Right renal pelvis (tissue), 4 donors: ENCODE data around the gene FAAP100. TPM values are rescaled to one million over a fixed set of nuclear protein-coding genes. Genes with fewer than 3 reads are reported as not detected.

ENCODE experiments used
- DNase-seq, 4 donors: peaks; one replicate each; pipeline ENCODE4 v3.0.0-alpha.2; 2013; ENCODE audit warnings: low read depth in 4 of 4, low spot score in 3 of 4, missing footprints in 1 of 4
- polyA plus RNA-seq, 4 donors: library from polyadenylated mRNA; unstranded; fragments of 120-200 nt; gene quantifications; one replicate each; pipeline ENCODE4 v1.2.1, GENCODE V29; 2013; ENCODE audit not compliant: insufficient read length in 4 of 4

Gene FAAP100
- polyA plus RNA-seq, 4 donors: 23.5 to 31.1 (median 25.0) TPM

DNA sequence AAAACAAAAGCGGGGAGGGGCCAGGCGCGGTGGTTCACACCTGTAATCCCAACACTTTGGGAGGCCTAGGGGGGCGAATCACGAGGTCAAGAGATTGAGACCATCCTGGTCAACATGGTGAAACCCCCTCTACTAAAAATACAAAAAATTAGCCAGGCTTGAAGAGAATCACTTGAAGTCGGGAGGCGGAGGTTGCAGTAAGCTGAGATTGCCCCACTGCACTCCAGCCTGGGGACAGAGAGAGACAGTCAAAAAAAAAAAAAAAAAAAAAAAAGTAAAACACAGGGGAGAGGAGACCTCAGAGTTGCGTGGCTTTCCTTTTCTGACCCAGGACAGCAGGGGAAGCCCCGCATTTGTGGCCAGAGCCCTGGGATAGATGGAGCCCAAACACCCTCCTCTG is 59.4 kb downstream of the FAAP100 start:
- DNase-seq: no peak

DNA sequence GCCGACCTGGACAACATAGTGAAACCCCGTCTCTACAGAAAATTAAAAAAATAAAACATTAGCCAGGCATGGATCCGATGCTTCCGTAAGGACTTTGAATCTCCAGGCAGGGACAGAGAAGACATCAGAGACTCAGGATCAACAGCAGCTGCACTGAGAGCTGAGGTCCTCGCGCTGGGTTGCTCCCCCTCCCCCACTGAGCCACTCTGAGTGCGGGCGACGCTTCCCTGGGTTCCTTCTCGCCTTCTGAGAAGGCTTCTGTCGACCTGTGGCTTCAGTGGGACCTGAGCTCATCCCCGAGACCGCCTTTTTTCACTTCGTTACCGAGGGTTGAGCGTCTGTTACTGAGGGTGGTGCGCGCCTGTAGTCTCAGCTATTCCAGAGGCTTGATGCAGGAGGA is 60.0 kb downstream of the FAAP100 start:
- no peak for DNase-seq

DNA sequence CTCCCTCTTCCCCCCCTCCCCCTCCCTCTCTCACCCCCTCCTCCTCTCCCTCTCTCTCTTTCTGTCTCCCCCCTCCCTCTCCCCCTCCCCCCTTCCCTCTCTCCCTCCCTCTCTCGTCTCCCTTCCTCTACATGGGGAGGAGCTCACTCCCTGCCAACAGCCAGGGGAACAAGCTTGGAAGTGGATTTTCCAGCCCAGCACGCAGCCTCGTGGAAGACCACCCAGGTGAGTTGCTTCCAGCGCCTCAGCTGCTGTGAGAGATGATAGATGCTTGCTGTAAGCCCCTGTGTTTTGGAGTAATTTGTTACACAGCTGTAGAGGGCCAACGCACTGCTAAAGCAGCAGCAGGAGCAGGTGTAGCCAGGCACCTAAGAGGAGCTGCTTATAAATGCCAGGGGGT is 60.4 kb downstream of the FAAP100 start:
- DNase-seq: no peak

DNA sequence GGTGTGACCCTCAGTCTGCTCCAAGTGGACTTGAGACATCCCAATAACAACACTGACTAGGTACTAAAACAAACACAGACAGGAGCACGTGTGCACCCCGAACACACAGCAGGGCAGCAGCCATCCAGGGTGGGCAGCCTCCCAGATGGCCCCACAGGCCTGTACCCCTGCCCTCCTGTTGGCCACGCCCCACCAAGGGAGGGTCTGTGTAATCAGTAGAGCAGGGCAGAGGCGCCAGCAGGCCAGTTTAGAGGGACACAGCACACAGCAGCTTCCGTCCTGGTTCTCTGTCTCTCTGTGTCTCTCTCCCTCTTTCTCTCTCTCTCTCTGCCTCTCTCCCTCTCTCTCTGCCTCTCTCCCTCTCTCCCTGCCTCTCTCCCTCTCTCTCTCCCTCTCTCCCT is 61.0 kb downstream of the FAAP100 start:
- DNase-seq: no peak

DNA sequence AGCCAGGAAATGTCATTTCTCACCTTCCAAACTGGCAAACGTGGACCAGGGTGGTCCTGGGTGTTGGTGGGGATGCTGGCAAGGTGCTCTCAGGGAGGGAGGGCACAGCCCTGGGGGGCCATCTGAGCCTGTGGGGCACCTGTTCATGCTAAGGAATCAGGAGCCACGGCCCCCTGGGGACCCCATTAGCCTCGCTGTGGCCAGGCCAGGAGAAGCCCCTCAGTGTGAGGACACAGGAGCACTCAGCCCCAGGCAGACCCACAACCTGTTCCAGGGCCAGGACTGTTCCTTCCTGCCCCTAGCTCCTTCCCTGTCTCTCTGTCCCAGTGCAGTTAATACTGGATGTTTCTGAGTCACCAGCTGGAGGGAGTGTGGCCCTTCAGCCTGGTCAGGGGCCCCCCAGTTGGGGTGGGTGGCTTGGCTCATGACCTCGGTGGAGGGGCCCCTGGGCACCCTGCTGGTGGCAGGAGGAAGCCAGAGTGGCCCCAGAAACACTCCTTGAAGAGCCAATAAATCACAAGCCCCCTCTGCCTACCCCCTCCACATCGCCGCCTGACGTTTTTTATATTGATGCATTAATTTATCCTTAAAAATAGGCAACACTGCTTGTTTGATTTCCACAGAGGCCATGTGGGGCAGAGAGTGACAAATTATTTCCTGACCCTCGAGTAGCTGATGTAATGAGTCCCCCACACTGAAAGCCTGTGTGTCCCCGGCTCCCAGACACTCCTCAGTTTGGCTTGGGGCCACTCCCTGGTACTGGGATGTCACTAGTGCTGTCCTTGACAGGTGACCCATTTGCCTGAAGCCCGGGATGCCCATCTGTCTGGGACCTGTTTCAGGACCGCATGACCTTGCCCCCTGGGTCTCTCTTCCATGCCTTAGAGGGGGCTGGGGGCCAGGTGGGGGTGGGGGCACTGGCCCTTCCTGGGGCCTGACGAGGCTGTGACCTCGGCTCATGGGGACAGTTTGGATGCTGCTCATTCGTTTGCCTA is 61.9 kb downstream of the FAAP100 start:
- DNase-seq: no peak

Other genes with a start within 250 kb of the FAAP100 start
- 10 to 100 TPM; 16.6 to 24.7 (median 18.8) TPM for gene BAHCC1, start 156.9 kb downstream of the FAAP100 start, polyA plus RNA-seq
- 1,000 to 10,000 TPM; 3,124 to 3,561 (median 3,180) TPM for gene ACTG1, start 39.6 kb downstream of the FAAP100 start, polyA plus RNA-seq
- 1 to 10 TPM; 1.1 to 2.3 (median 1.6) TPM for gene FSCN2, start 24.0 kb downstream of the FAAP100 start, polyA plus RNA-seq
- gene NPLOC4, start 84.8 kb upstream of the FAAP100 start, polyA plus RNA-seq: 10 to 100 TPM; 53.1 to 60.3 (median 57.2) TPM
- gene TSPAN10, start 84.8 kb upstream of the FAAP100 start, polyA plus RNA-seq: 1 to 10 TPM; 2.5 to 5.0 (median 2.9) TPM
- 10 to 100 TPM; 10.3 to 17.5 (median 15.2) TPM for gene PDE6G, start 104.2 kb upstream of the FAAP100 start, polyA plus RNA-seq
- 10 to 100 TPM; 10.4 to 24.0 (median 15.9) TPM for gene OXLD1, start 114.3 kb upstream of the FAAP100 start, polyA plus RNA-seq
- 10 to 100 TPM; 12.7 to 17.5 (median 14.1) TPM for gene CCDC137, start 114.4 kb upstream of the FAAP100 start, polyA plus RNA-seq
- gene ARL16, start 131.4 kb upstream of the FAAP100 start, polyA plus RNA-seq: 10 to 100 TPM; 36.9 to 49.1 (median 45.4) TPM
- gene HGS, start 131.7 kb upstream of the FAAP100 start, polyA plus RNA-seq: 100 to 1,000 TPM in 1 of 4 donors, 10 to 100 TPM in 3; 94.3 to 104 (median 98.0) TPM
- 10 to 100 TPM; 41.0 to 68.1 (median 43.5) TPM for gene MRPL12, start 151.0 kb upstream of the FAAP100 start, polyA plus RNA-seq
- 10 to 100 TPM; 12.5 to 23.3 (median 13.4) TPM for gene SLC25A10, start 159.9 kb upstream of the FAAP100 start, polyA plus RNA-seq